GM18951 (cell line): ENCODE data around the gene RSPH10B.
A peak's percentile ranks its signal among the peaks of the same experiment; 100 is the strongest.
"Not testable (repeated sequence)": the region's sequence is repeated elsewhere in the genome, so short reads cannot be mapped to it uniquely, and the experiment has no call there.

Experiments
- POLR2A ChIP-seq: IDR thresholded peaks from 4 replicates; pipeline ENCODE4 v1.6.1; 2011; ENCODE audit warnings: mild to moderate bottlenecking; ENCODE audit not compliant: insufficient read length, insufficient read depth; ENCODE audit errors: extremely low read depth
- in situ Hi-C: fragments of 300-500 bp; cut with MboI; formaldehyde crosslinking; loops from one replicate; pipeline ENCODE4 v1.12.0; 2022; ENCODE audit warnings: low sequenced_read_pairs, mixed read lengths, inconsistent platforms; ENCODE audit not compliant: unreplicated experiment

The RSPH10B gene

GRCh38 chr7:5970347-5970911, at the start of gene RSPH10B:
RSPH10B (minus strand) TSS chr7:5970689; CDS start chr7:5967116, 3,573 bp downstream.
- in situ Hi-C loops: not testable (repeated sequence)

GRCh38 chr7:6016653-6016966, 46.1 kb upstream of the RSPH10B start:
- in situ Hi-C loops: no loop called here
- TF ChIP-seq POLR2A: no peak

- in situ Hi-C loops: no loop called here
- TF ChIP-seq POLR2A: no peak
These were observed 45.6 kb upstream of the RSPH10B start for GRCh38 chr7:6015917-6016652.

GRCh38 chr7:6012355-6013104, 42.0 kb upstream of the RSPH10B start:
- TF ChIP-seq POLR2A: no peak
- in situ Hi-C loops: no loop called here

- in situ Hi-C loops: no loop called here
- no peak for TF ChIP-seq POLR2A
These were observed 41.1 kb upstream of the RSPH10B start for GRCh38 chr7:6011541-6011940.

- in situ Hi-C loops: not testable (repeated sequence)
These were observed 39.9 kb upstream of the RSPH10B start for GRCh38 chr7:6010370-6010769.

GRCh38 chr7:6008668-6009611, 38.5 kb upstream of the RSPH10B start, which contains the start of the genes AIMP2 and PMS2:
AIMP2 (plus strand) TSS chr7:6009272; CDS start chr7:6009364, 92 bp downstream.
PMS2 (minus strand) TSS chr7:6009049; CDS start chr7:6009019, 30 bp downstream.
- in situ Hi-C loops: no loop called here
- TF ChIP-seq POLR2A: peak; percentile 91

GRCh38 chr7:6007835-6008590, 37.5 kb upstream of the RSPH10B start:
- in situ Hi-C loops: not testable (repeated sequence)

GRCh38 chr7:6007386-6007785, 36.9 kb upstream of the RSPH10B start:
- in situ Hi-C loops: no loop called here
- no peak for TF ChIP-seq POLR2A

- in situ Hi-C loops: no loop called here
- no peak for TF ChIP-seq POLR2A
These were observed 26.8 kb upstream of the RSPH10B start for GRCh38 chr7:5997210-5997808.

GRCh38 chr7:5987061-5987460, 16.6 kb upstream of the RSPH10B start:
- in situ Hi-C loops: not testable (repeated sequence)

- in situ Hi-C loops: loop anchor here (5.0 kb wide), 1 partner anchor 763 kb away; no protein-coding TSS in a partner anchor
These were observed 9.3 kb upstream of the RSPH10B start for GRCh38 chr7:5979680-5980314.

GRCh38 chr7:5973580-5973979, 3.1 kb upstream of the RSPH10B start:
- in situ Hi-C loops: not testable (repeated sequence)

- in situ Hi-C loops: not testable (repeated sequence)
These were observed 6.7 kb downstream of the RSPH10B start for GRCh38 chr7:5963810-5964209.

- in situ Hi-C loops: not testable (repeated sequence)
These were observed 7.3 kb downstream of the RSPH10B start for GRCh38 chr7:5963205-5963604.

- in situ Hi-C loops: not testable (repeated sequence)
These were observed 35.5 kb downstream of the RSPH10B start for GRCh38 chr7:5934945-5935450.
